ENCODE data around the gene CCNI2.

The CCNI2 gene

DNA sequence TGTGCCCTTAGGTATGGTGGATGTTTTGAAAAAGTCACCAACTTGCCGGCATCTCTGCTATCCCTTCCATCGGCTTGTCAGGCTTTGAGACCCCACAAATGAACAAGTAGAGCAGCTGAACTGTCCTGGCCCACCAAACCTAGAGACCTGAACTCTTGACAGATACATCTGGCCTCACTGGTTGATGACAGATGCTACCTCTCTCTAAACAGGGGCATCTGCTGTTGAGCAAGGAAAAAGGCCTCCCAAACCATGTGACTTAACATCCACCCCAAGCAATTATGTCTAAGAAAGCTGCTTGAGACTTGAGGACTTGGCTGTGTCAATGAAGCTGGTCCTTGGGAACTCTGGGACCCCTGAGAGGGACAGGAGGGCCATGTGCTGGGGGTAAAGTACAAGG, 2.3 kb downstream of the CCNI2 start:
- no peak for DNase-seq (ENCODE audit: low read depth in 2 of 2)

- no peak for DNase-seq (ENCODE audit: low read depth in 2 of 2)
Observed at GRCh38 chr5:132750471-132751230, 3.4 kb downstream of the CCNI2 start.

GRCh38 chr5:132751444-132751843, 4.2 kb downstream of the CCNI2 start:
- DNase-seq (ENCODE audit: low read depth in 2 of 2): no peak

GRCh38 chr5:132751971-132752580, 4.8 kb downstream of the CCNI2 start:
- DNase-seq (ENCODE audit: low read depth in 2 of 2): no peak

DNA sequence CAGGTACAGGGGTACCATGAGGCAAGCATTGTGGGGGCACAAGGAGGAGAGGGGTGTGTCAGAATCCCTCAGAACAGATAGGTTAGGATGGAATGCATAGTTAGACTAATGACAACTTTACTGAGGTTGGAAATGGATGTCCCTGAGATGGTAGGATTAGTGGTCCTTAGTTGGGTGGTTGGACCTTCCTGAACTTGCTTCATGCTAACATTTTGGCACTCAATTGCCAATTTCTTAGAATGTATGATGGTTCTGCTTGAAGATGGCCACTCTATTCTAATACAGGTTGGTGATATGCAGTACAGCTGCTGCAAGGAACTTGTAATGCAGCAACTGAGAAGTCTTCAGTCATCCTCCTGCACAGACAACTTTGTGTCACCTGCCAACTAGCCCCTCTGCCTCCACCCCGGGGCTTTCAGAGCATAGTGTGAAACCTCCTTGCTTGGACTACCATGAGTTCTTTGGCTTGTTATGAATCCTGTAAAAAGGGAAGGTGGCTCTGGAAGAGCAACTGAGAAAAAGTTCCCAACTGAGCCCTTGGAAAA, 5.4 kb downstream of the CCNI2 start:
- DNase-seq (ENCODE audit: low read depth in 2 of 2): no peak

- DNase-seq (ENCODE audit: low read depth in 2 of 2): no peak
Observed at GRCh38 chr5:132753135-132753987, 6.1 kb downstream of the CCNI2 start.

DNA sequence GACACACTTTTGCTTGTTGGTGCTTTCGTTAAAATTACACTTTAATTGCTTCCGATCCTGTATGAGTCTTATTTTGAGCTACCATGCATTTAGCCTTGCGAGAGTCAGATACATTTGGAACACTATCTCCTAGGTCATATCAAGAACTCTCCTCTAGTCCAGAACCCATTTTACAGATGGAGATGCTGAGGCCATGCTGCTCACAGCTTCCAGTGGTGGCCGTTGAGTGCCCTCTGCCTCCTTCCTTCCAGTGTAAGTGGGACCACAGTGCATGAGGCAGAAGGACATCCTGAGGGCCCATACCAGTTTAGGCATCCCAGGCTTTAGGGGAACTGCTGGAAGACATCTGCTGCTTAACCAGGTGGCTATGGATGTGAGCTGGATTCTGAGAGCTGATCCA, 6.9 kb downstream of the CCNI2 start:
- no peak for DNase-seq (ENCODE audit: low read depth in 2 of 2)

DNA sequence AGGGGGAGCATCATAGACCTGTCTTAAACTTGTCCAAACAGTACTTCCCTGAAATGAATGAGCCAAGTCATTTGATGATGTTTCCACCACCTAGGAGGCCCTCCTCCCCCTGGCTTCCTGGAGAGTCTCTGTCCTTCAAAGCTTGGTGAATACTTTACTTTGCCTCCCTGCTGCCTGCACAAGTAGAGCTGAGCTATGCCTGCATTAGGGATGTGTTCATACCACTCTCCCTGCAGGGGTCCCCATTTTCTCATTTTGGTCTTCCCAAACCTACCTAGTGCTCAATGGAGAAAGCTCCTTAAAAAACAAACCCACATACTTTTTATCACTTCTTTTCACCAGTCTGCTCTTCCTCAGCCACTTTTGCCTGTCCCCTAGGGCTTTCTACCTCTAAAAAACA, 7.7 kb downstream of the CCNI2 start:
- DNase-seq (ENCODE audit: low read depth in 2 of 2): no peak

DNA sequence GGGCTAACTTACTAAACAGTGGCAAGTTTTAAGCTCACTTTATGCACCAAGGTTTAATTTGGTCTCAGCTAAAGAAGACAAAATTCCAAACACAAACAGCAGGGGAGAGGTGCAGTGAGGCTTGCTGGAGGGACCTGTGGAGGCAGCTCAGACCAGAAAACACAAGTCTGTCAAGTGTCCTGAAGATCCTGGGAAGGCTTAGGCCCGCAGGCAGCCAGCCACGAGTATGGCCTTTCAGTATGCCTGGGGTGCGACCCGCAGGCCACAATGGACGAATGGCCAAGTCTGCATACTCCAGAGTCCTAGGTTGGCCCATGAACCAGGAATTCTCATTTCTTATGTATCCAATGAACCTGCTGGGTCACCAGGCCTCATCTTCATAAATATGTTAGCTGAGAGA, 9.3 kb downstream of the CCNI2 start:
- DNase-seq (ENCODE audit: low read depth in 2 of 2): no peak

DNA sequence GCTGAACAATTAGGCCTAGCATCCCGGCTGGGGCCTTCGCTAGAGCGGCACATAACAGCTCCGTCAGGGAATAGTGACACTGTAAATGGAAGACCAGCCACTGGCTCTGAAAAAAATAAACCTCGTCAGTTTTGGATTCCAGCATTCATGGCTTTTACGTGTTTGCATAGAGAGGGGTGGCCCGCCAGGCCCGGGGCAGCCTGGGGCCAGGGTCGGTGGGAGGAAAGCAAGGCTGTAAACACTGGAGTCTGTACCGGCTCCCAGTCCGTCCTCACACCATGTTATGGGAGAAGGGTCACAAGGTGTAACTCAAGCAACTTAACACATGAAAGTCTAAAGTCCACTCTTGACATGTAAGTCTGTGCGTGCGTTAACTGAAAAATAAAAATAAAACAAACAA, 11.2 kb downstream of the CCNI2 start:
- no peak for DNase-seq (ENCODE audit: low read depth in 2 of 2)

GRCh38 chr5:132759114-132760048, 12.2 kb downstream of the CCNI2 start:
- no peak for DNase-seq (ENCODE audit: low read depth in 2 of 2)

- no peak for DNase-seq (ENCODE audit: low read depth in 2 of 2)
Observed at GRCh38 chr5:132760049-132760420, 12.8 kb downstream of the CCNI2 start.

DNA sequence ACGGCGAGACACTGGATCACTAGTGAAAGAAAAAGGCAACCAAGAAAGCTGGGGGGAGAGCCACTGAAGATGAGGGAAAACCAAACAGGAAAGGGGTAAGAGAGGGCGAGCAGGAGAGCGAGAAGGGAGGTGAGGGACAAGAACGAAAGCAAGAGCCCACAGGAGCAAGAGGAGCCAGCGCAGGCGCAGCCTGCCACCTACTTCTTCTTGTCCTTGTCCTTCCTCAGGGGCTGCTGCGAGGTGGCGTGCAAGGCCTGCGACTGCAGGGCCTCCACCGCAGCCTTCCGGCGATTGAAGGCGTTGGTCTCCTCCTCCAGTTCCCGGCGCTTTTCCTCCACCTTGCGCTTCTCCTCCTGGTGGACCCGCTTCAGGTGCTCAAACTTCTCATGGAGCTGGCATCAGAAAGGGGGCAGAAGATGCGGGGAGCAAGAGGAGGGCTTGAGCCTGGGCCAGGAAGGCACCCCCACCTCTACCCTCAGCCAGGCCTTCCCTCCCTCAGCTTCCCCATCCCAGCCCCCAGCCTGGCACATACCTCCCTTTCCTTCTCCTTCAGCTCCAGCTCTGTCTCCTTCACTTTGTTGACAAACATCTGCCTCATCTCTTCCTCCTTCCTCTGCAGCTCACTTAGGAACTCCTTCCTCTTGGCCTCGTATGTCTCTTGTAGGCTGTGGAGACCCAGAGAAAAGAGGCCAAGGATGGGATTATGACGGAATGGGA, 13.5 kb downstream of the CCNI2 start:
- DNase-seq (ENCODE audit: low read depth in 2 of 2): no peak

GRCh38 chr5:132761321-132762240, 14.4 kb downstream of the CCNI2 start:
- no peak for DNase-seq (ENCODE audit: low read depth in 2 of 2)

GRCh38 chr5:132762246-132763000, 15.2 kb downstream of the CCNI2 start:
- DNase-seq (ENCODE audit: low read depth in 2 of 2): no peak

DNA sequence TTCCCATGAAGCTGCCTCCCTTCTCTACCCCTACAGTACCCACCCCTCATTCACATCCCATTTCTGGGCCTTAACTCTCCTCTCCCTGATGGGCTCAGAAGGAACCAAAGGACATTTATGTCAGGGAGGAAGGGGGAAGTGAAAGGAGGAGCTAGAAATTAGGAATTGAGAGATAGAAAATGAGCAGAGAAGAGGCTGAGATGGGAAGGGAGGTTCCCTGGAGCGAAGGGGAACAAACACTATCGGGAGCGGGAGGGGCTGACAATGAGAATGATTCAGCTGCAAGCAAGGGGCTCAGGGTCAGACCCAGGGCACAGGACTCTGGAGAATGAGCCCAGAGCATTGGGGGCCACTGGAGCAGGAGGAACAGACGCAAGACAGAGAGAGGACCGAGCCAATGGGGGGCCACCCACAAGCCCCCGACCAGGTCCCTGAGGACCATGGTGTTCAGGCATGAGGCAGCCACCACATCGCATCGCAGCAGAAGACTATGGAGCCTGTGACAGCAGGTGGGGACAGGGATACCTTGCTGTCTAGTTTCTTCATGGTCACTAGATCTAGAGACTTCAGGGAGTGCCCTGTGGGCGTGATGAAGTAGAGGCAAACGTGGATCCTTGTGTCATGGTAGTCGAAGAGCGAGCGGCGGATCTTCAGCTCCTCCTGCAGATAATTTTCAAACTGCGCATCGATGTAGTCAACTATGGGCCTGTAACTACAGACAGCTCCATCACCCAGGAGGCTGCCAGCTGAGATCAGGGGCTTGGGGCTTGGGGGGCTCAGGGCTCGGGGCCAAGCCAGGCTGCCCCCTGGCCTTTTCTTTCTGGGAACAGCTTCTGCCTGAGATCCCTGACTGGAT, 16.2 kb downstream of the CCNI2 start:
- DNase-seq (ENCODE audit: low read depth in 2 of 2): no peak

DNA sequence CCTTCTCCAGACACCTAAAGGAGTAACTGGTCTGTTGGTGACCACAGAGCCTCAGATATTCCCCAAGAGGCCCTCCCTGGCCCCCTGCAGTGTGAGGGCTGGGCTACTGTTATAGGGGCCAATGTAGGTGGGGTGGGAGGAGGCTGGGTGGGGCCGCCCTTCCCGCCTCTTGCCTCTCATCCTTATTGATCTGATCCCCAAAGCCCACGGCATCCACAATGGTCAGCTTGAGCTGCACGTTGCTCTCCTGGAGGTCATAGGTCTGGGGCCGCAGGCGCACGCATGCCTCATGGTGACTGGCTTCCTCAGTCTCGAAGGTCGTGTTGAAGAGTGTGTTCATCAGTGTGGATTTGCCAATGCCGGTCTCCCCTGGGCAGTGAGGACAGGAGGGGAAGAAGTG, 16.8 kb downstream of the CCNI2 start:
- no peak for DNase-seq (ENCODE audit: low read depth in 2 of 2)

DNA sequence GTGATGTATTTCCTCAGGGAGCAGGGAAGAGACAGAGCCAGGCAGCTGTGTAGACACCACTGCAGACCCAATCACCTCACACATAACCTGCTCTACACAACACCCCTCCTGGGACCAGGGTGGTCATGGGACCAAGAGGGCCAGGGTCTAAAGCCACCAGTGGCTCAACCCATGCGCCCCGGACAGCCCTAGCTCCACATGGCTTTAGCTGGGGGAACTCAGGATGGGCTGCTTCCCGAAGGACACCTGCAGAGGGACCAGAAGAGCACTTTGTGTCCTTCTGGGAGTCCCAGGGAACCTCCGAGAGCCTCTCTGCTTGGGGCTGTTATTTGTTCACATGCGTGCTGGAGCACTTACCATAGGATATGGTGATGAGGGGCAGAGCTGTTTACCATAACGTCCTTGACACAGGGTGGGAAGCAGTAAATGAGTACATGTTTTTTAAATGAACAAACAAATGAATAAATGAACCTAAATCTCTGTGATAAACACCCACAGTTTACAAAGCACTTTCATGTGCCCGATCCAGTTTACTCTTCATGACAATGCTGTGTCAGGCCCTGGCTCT, 17.5 kb downstream of the CCNI2 start:
- no peak for DNase-seq (ENCODE audit: low read depth in 2 of 2)

Data from activated CD8-positive, alpha-beta memory T cell treated with anti-CD3 and anti-CD28 coated beads for 4 hours (primary cell).